Anterior cingulate cortex (tissue), 58 donors: ENCODE results near the gene IDUA.

ENCODE experiments used
- DNase-seq, 58 donors: peaks; one replicate each; lab custom pipeline; 2025; lab: John Stamatoyannopoulos, UW

Gene IDUA

GRCh38 chr4:1026115-1026514, 39.3 kb downstream of the IDUA start:
- no peak for DNase-seq

DNA sequence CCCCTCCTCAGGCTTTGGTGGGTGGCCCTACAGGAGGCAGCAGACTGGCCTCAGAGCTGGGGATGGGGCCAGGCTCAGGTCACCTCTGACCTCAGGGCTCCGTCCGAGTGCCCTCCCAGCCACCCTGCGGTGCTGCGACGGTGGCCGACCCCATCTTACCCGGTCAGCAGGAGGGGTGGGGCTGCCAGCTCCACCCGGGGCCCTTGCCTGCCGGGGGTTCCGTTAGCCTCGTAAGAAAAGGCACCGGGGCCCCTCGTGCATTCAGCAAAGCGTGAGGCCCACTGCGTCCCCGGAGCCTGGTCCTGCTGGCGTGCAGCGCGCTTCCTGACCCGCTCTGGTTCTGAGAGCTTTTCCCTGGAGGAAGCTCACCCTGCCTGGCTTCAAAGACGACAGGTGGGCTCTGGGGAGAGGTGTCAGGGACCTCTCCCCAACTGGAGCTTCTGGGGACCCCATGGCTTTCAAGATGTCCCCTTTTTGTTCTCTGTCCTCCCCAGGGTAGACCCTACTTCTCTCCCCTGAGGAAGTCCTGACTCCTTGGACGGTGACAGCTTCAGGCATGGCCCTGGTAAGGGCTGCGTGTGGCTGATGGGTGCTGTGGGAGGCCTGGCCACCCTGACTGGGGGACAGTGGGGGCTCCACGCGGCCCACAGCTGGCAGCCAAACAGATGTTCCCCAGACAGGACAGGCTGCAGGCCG, 40.5 kb downstream of the IDUA start:
- DNase-seq: no peak

- no peak for DNase-seq
Measured at GRCh38 chr4:1027915-1028238, 41.0 kb downstream of the IDUA start.

GRCh38 chr4:1028574-1029220, 41.9 kb downstream of the IDUA start:
- no peak for DNase-seq

GRCh38 chr4:1029529-1029928, 42.7 kb downstream of the IDUA start:
- no peak for DNase-seq

- DNase-seq: no peak
Measured at GRCh38 chr4:1030031-1030430, 43.2 kb downstream of the IDUA start.

DNA sequence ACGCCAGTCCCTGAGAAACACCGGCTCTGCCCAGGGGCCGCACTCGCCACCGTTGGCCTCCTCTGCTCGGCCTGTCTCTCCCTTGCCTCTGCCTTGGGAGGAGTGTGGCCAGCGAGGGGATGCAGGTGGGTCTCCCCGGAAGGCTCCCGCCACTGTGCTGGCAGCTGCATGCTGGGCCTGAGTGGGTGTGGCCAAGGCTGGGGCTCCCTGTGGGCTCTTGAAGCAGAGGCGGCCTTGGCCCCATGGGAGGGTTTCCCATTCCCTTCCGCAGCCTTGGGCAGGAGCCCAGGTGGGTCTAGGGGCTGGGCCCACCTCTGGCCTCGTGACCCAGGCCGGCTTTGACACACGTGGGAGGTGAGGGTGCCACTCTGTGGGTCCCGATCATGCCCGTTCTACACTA, 43.7 kb downstream of the IDUA start:
- DNase-seq: no peak

DNA sequence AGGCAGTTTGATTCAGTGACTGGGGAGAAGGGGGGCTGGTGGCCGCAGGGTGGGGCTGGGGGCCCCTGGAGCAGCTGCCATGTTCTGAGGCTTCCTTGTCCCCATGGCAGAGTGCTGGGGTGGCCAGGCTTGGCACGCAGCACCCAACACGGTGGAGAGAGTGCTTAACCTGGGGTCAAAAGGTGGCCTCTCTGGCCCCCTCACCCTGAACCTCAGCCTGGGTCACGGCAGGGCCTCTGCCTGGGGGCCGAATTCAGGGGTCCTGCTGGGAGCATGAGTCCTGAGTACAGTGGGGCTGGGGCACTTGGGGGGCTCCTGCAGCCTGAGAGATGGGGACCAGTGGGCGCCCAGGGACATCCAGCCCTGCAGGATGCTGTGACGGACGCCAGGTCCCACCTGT, 44.5 kb downstream of the IDUA start:
- no peak for DNase-seq

DNA sequence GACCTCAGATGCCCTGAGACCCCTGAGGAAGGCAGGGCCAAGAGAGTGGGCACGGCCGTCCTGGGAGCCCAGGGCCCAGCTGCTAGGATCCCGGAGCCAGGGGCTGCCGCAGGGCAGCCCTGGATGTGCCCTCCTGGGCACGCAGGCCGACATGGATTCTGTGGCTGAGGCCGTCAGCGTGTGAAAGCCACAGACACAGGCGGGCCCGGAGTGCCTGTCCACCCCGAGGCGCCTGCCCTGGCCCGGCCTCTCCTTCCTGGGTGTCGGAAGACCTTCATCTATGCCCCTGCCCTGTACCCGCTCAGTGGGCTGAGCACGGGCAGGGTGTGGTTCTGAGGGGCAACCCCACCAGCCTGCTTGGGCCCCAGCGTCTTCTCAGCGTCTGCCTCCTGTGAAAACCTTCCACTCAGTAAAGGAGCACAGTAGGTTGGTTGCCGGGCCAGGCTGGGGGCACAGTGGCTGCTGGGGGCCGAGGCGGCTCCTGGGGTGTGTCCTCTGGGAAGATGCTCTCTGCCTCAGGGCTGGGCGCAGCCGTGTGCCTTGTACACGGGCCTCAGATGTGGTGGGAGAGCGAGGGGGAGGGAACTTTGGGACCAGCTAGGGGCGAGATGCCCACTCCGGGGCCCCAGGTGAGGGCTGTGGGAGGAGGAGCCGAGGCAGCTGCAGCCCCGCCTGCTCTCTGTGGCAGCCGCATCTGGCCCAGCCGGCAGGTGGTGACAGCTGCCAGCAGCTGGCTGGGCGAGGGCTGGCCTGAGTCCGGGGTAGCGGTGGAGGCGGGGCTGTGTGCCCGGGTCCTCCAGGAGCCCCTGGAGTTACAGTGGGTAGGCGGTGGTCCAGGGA, 45.3 kb downstream of the IDUA start:
- no peak for DNase-seq

- no peak for DNase-seq
Measured at GRCh38 chr4:1032861-1033260, 46.0 kb downstream of the IDUA start.

GRCh38 chr4:1033840-1034551, 47.2 kb downstream of the IDUA start:
- peak in 49 of 58 donors; percentile 22 to 84 (median 59) for DNase-seq

GRCh38 chr4:1035510-1035909, 48.7 kb downstream of the IDUA start:
- DNase-seq: peak in 57 of 58 donors; percentile 19 to 96 (median 83)

GRCh38 chr4:1036095-1036494, 49.3 kb downstream of the IDUA start:
- peak in 1 of 58 donors; percentile 41 for DNase-seq

GRCh38 chr4:1036976-1037810, 50.3 kb downstream of the IDUA start:
- no peak for DNase-seq

- DNase-seq: no peak
Measured at GRCh38 chr4:1038948-1039492, 52.2 kb downstream of the IDUA start.

GRCh38 chr4:1039493-1040343, 52.9 kb downstream of the IDUA start:
- DNase-seq: no peak

DNA sequence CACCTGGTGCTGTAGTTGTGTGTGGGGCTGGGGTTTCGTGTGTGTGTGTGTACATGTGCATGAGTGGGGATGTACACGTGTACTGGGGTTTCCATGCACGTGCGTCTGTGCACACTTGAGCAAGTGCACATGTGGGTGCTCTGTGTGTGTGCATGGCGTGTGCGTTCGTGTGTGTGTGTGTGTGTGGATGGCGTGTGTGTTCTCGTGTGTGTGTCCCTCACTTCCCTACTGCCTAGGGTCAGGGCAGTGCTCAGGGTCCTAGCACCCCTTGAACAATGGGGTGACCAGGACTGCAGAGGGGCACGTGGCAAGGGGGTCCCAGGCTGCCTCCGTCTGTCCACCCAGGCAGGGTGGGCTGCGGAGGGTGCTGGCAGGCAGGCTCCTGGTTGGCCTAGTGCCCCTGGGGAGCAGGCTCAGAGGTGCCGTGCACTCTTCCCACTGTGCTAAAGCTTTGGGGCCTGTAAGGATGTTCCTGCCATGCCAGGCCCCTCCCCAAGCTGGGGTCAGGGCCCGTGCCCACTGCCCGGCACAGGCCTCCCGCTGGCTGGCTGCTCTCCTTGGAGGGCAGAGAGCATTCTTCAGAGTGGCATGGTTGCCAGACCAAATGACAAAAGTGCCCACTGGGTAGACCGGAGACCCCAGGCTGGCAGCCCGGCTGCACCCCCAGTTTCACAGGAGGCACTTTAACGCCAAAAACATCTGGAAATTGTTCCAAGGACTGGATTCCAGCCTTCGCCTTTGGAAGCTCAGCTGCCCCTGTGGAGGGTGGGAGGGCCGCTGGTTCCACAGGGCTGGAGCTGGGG, 53.7 kb downstream of the IDUA start:
- DNase-seq: no peak
